Stimulated activated effector memory CD8-positive, alpha-beta T cell treated with anti-CD3 and anti-CD28 coated beads, Interleukin-12 subunit alpha, Interleukin-12 subunit beta, amount 100 ng/mL, for 72 hours (primary cell): Measurements from ENCODE around the gene SLC1A2.

ENCODE experiments used
- ATAC-seq: fragments of 150-1000 bp; cut with Tn5 transposase; 2 replicates; pipeline ENCODE4 v1.10.0; 2021
- DNase-seq, 2 donors: peaks; one replicate each; pipeline ENCODE4 v3.0.0; 2021 to 2022; ENCODE audit warnings: low spot score in 2 of 2
- H3K27ac Mint-ChIP-seq: one replicate; pipeline ENCODE4 v1.8.0; 2022; ENCODE audit warnings: mild to moderate bottlenecking, mixed read lengths
- H3K36me3 Mint-ChIP-seq: one replicate; pipeline ENCODE4 v1.8.0; 2022; ENCODE audit warnings: mild to moderate bottlenecking, mixed read lengths
- H3K4me1 Mint-ChIP-seq: one replicate; pipeline ENCODE4 v1.8.0; 2022; ENCODE audit warnings: mixed read lengths
- H3K4me3 Mint-ChIP-seq: one replicate; pipeline ENCODE4 v1.8.0; 2022; ENCODE audit warnings: mild to moderate bottlenecking, mixed read lengths
- H3K9me3 Mint-ChIP-seq: one replicate; pipeline ENCODE4 v1.8.0; 2022; ENCODE audit warnings: mixed read lengths

Gene SLC1A2

GRCh38 chr11:35391922-35392688 lies 27.3 kb downstream of the SLC1A2 start:
- Mint-ChIP-seq H3K4me3 (no peak overlapping the region), H3K9me3 (no peaks in the 10 kb centered on the region), H3K27ac (no peak overlapping the region), H3K4me1 (peaks cover 20% of the 10 kb centered on the region), H3K36me3 (peaks cover 6% of the 10 kb centered on the region)
- ATAC-seq = peak; percentile 70
- DNase-seq = peak; percentile 83 to 87

DNA sequence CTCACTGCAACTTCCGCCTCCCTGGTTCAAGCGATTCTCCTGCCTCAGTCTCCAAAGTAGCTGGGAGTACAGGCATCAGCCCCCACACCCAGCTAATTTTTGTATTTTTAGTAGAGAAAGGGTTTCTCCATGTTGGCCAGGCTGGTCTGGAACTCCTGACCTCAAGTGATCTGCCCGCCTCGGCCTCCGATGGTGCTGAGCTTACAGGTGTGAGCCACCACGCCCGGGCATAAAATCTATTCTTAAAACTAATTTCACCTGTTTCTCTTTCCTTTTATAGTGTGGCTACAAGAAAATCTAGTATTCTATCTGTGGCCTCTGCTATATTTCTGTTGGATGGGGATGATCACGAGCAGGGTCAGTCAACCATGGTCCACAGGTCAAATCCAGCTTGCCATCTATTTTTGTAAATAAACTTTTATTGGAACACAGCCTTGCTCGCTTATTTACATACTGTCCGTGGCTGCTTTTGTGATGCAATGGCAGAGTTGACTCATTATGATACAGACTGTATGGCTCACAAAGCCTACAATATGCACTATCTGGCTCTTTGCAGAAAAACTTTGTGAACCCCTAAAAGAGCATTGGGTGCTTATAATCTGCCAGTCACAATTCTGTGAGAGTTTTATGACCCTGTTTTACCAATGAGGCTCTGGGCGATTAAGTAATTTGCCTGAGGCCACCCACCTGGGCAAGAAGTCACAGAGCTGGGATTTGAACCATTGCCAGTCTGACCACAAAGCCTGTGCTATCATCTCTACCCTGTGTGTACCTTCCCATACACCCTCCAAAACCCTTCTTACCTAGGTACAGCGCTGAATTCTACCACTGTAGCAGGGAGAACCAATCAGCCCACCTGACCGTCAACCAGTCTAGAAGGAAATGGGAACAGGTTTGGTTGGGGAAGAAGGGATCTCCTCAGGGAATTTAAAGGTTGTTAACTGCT lies 28.3 kb downstream of the SLC1A2 start:
- Mint-ChIP-seq H3K9me3 (no peaks in the 10 kb centered on the region), H3K27ac (no peak overlapping the region), H3K36me3 (peaks cover 6% of the 10 kb centered on the region), H3K4me3 (no peak overlapping the region), H3K4me1 (peaks cover 20% of the 10 kb centered on the region)
- peak in 1 of 2 donors; percentile 58 for DNase-seq
- peak; percentile 94 for ATAC-seq

GRCh38 chr11:35389897-35390465 lies 29.4 kb downstream of the SLC1A2 start:
- H3K4me3 Mint-ChIP-seq = no peak overlapping the region
- peaks cover 6% of the 10 kb centered on the region for H3K36me3 Mint-ChIP-seq
- peaks cover 20% of the 10 kb centered on the region for H3K4me1 Mint-ChIP-seq
- peak overlapping the region; percentile 77 for H3K27ac Mint-ChIP-seq
- peak; percentile 56 for ATAC-seq
- no peak for DNase-seq
- H3K9me3 Mint-ChIP-seq = no peaks in the 10 kb centered on the region

- Mint-ChIP-seq H3K36me3 (peaks cover 6% of the 10 kb centered on the region), H3K27ac (peak overlapping the region; percentile 77), H3K4me1 (peaks cover 20% of the 10 kb centered on the region), H3K9me3 (no peaks in the 10 kb centered on the region), H3K4me3 (no peak overlapping the region)
- ATAC-seq (no peak), DNase-seq (no peak)
Measured at GRCh38 chr11:35389112-35389511, 30.2 kb downstream of the SLC1A2 start.

DNA sequence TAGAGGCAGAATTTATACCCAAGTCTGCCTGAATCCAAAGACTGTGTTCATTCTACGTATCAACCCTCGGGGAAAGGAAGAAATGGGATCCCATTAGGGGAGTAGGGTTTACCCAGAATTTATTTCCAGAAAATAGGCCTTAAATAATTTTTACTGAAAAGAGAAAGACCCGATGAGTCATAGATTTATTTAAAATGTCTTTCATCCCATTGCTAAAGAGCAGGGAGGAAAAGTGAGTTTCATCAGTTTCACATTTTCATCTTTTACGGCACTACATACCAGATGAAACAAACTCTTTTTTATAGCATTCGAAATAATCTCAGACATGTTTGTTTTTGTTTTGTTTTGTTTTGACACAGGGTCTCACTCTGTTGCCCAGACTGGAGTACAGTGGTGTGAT lies 31.3 kb downstream of the SLC1A2 start:
- Mint-ChIP-seq H3K4me3 (no peak overlapping the region), H3K4me1 (peaks cover 20% of the 10 kb centered on the region), H3K9me3 (no peaks in the 10 kb centered on the region), H3K27ac (no peak overlapping the region), H3K36me3 (peaks cover 6% of the 10 kb centered on the region)
- DNase-seq (no peak), ATAC-seq (no peak)

GRCh38 chr11:35387111-35387982 lies 32.0 kb downstream of the SLC1A2 start:
- Mint-ChIP-seq H3K36me3 (peaks cover 6% of the 10 kb centered on the region), H3K4me3 (no peak overlapping the region), H3K9me3 (no peaks in the 10 kb centered on the region), H3K4me1 (peaks cover 17% of the 10 kb centered on the region), H3K27ac (no peak overlapping the region)
- DNase-seq (no peak), ATAC-seq (no peak)

- no peaks in the 10 kb centered on the region for H3K9me3 Mint-ChIP-seq
- ATAC-seq (no peak), DNase-seq (no peak)
- H3K4me3 Mint-ChIP-seq = no peak overlapping the region
- no peak overlapping the region for H3K27ac Mint-ChIP-seq
- H3K36me3 Mint-ChIP-seq = no peaks in the 10 kb centered on the region
- no peaks in the 10 kb centered on the region for H3K4me1 Mint-ChIP-seq
Measured at GRCh38 chr11:35383953-35384352, 35.4 kb downstream of the SLC1A2 start.

DNA sequence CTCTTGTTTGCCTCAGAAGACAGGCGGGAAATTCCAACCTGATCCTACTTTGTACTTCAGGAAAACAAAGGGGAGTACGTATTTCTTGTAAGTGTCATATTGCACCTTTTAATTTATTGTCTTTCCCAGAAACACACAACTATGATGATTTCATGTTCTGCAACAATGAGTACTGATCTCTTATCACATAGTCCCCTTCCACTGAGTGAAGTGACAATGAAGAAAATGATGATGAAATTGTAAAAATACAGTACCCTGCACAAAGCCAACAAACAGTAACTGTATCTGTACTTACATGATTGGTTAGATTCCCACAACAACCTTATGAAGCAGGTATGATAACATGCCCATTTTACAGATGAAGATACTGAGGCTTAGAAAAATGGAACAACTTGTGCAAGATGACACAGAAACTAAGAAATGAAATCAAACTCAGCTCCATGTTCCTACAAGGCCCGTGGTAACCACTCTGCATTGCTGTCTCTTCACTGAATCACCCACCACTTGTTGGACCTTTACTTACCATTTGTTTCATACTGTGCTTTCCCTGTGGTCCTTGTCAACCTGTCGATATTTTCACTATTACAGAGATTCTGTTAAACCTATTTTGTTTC lies 37.5 kb downstream of the SLC1A2 start:
- no peaks in the 10 kb centered on the region for H3K9me3 Mint-ChIP-seq
- H3K4me1 Mint-ChIP-seq = no peaks in the 10 kb centered on the region
- H3K36me3 Mint-ChIP-seq = no peaks in the 10 kb centered on the region
- DNase-seq = no peak
- ATAC-seq = no peak
- no peak overlapping the region for H3K4me3 Mint-ChIP-seq
- H3K27ac Mint-ChIP-seq = no peak overlapping the region

DNA sequence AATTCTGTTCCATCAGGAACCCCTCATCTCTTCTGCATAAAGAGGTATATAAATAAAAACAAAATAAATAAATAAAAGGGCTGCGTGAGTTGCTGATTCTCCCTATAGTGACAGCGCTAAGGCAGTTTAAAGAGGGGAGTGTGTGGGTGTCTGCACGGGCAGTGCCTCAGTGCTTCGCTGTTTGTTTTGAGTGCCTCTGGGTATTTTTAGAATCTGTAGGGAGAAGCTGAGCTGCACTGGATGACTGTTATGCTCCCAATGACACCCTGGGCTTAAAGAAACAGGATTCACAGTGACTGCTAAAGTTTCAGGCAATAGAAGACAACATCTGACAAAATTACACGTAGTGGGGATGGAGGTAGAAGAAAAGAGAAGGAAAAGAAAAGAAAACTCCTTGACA lies 38.8 kb downstream of the SLC1A2 start:
- H3K4me3 Mint-ChIP-seq = no peak overlapping the region
- no peak for ATAC-seq
- no peaks in the 10 kb centered on the region for H3K36me3 Mint-ChIP-seq
- H3K27ac Mint-ChIP-seq = no peak overlapping the region
- no peaks in the 10 kb centered on the region for H3K4me1 Mint-ChIP-seq
- no peak for DNase-seq
- no peaks in the 10 kb centered on the region for H3K9me3 Mint-ChIP-seq

GRCh38 chr11:35377262-35377661 lies 42.1 kb downstream of the SLC1A2 start:
- H3K4me3 Mint-ChIP-seq = no peak overlapping the region
- H3K4me1 Mint-ChIP-seq = peaks cover 9% of the 10 kb centered on the region
- DNase-seq (no peak), ATAC-seq (no peak)
- no peaks in the 10 kb centered on the region for H3K9me3 Mint-ChIP-seq
- H3K36me3 Mint-ChIP-seq = no peaks in the 10 kb centered on the region
- no peak overlapping the region for H3K27ac Mint-ChIP-seq

DNA sequence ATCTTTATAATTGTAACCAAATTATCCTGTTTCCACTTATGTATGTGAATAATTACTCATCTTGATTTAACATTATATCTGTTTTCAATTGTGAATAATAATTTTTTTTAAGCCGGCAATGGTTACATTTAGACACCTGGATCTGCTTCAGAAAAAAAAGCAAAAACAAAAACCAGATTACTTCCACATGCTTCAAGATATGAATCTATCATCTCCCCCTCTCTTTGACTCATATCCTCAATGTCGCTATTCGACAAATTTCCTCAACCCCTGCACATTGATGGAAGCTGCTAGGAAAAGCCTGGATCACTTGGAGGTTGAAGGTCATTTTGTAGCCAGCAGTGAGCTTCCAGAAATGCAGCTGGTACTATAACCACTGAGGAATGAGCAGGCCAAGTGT lies 42.7 kb downstream of the SLC1A2 start:
- Mint-ChIP-seq H3K9me3 (no peaks in the 10 kb centered on the region), H3K4me1 (peaks cover 9% of the 10 kb centered on the region), H3K4me3 (no peak overlapping the region), H3K36me3 (no peaks in the 10 kb centered on the region), H3K27ac (no peak overlapping the region)
- no peak for ATAC-seq
- no peak for DNase-seq

GRCh38 chr11:35376118-35376510 lies 43.2 kb downstream of the SLC1A2 start:
- DNase-seq = no peak
- Mint-ChIP-seq H3K4me1 (peaks cover 9% of the 10 kb centered on the region), H3K36me3 (no peaks in the 10 kb centered on the region), H3K27ac (no peak overlapping the region), H3K4me3 (no peak overlapping the region), H3K9me3 (no peaks in the 10 kb centered on the region)
- no peak for ATAC-seq

DNA sequence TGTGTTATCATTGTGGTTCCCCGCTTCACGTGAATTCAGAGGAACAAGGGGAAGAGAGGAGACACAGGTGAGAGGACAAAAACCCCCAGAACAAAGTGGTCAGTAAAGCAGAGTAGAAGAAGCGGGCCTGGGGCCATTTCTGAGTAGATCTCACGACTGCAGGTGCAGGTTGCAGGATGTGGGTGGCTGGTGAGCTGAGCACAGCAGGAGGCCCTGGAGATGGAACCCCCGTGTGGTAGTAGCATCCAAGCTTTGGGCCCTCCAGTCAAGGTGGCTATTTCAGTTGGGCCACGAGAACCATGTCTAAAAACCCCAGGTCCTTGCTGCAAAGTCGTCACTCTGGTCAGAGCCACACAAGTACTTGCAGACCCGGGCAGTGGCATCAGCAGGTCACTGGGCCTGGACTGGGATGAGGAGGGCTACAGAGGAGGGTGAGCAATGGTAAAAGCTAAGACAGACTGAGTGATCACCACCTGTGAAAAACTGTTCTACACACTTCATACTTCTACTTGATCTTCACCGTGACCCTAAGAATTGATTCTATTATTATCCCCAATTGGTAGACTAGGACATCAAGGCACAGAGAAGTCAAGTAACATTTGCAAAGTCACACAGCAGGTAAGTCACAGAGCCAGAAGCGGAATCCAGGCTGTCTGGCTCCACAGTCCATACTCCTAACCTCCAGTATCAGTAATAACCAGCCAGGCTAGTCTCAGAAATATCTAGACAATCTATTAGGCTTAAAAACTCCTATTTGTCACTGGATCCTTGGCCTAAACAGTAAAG lies 43.8 kb downstream of the SLC1A2 start:
- DNase-seq = no peak
- no peaks in the 10 kb centered on the region for H3K36me3 Mint-ChIP-seq
- no peak for ATAC-seq
- H3K4me3 Mint-ChIP-seq = no peak overlapping the region
- no peaks in the 10 kb centered on the region for H3K9me3 Mint-ChIP-seq
- no peak overlapping the region for H3K27ac Mint-ChIP-seq
- peaks cover 9% of the 10 kb centered on the region for H3K4me1 Mint-ChIP-seq
